H9 (cell line): ENCODE data around the gene PALD1. TPM values are rescaled to one million over a fixed set of nuclear protein-coding genes. Genes with fewer than 3 reads are reported as not detected.

Source experiments
- DNase-seq: peaks from one replicate; pipeline ENCODE4 v3.0.0-alpha.2; 2017
- H2AFZ ChIP-seq: one replicate; pipeline ENCODE4 v1.6.1; 2013; ENCODE audit warnings: mild to moderate bottlenecking, low read length, control low read depth, moderate library complexity
- H2AK5ac ChIP-seq: 2 replicates; pipeline ENCODE4 v1.6.1; 2013; ENCODE audit warnings: low read length, control low read depth, mixed read lengths; ENCODE audit not compliant: insufficient read length
- H2BK120ac ChIP-seq: one replicate; pipeline ENCODE4 v1.6.1; 2013; ENCODE audit warnings: low read depth, mild to moderate bottlenecking, low read length, control low read depth, inconsistent platforms; ENCODE audit not compliant: poor library complexity, severe bottlenecking
- H2BK12ac ChIP-seq: 2 replicates; pipeline ENCODE4 v1.6.1; 2013; ENCODE audit warnings: low read length, control low read depth, mixed read lengths, low read depth; ENCODE audit not compliant: insufficient read length
- H2BK15ac ChIP-seq: 2 replicates; pipeline ENCODE4 v1.6.1; 2013; ENCODE audit warnings: low read depth, low read length, control low read depth
- H2BK20ac ChIP-seq: one replicate; pipeline ENCODE4 v1.6.1; 2013; ENCODE audit warnings: low read depth, mild to moderate bottlenecking, low read length, control low read depth, inconsistent platforms; ENCODE audit not compliant: poor library complexity, severe bottlenecking
- H2BK5ac ChIP-seq: 2 replicates; pipeline ENCODE4 v1.6.1; 2013; ENCODE audit warnings: low read length, control low read depth, mixed read lengths; ENCODE audit not compliant: insufficient read length
- H3K14ac ChIP-seq: 2 replicates; pipeline ENCODE4 v1.6.1; 2013; ENCODE audit warnings: low read length, control low read depth; ENCODE audit not compliant: insufficient read depth
- H3K18ac ChIP-seq: 2 replicates; pipeline ENCODE4 v1.6.1; 2013; ENCODE audit warnings: low read depth, mild to moderate bottlenecking, mixed read lengths, low read length, control low read depth; ENCODE audit not compliant: insufficient read length
- H3K23ac ChIP-seq: 2 replicates; pipeline ENCODE4 v1.6.1; 2013; ENCODE audit warnings: low read length, control low read depth, mixed read lengths, low read depth; ENCODE audit not compliant: insufficient read length
- H3K23me2 ChIP-seq: 2 replicates; pipeline ENCODE4 v1.6.1; 2013; ENCODE audit warnings: low read depth, mild to moderate bottlenecking, mixed read lengths, low read length, control low read depth; ENCODE audit not compliant: insufficient read length, poor library complexity, severe bottlenecking
- H3K27ac ChIP-seq: 2 replicates; pipeline ENCODE4 v1.5.1; 2013; ENCODE audit warnings: low read length, control low read depth, mixed read lengths, low read depth; ENCODE audit not compliant: insufficient read length
- H3K27me3 ChIP-seq: 2 replicates; pipeline ENCODE4 v1.6.1; 2013; ENCODE audit warnings: low read length, control low read depth, inconsistent platforms; ENCODE audit not compliant: insufficient read depth
- H3K4ac ChIP-seq: 2 replicates; pipeline ENCODE4 v1.6.1; 2013; ENCODE audit warnings: low read depth, mild to moderate bottlenecking, control low read depth, inconsistent platforms, low read length, moderate library complexity
- H3K4me1 ChIP-seq: 2 replicates; pipeline ENCODE4 v1.6.1; 2013; ENCODE audit warnings: low read length, control low read depth, inconsistent platforms; ENCODE audit not compliant: insufficient read depth
- H3K4me2 ChIP-seq: 2 replicates; pipeline ENCODE4 v1.6.1; 2013; ENCODE audit warnings: low read length, control low read depth, mixed read lengths; ENCODE audit not compliant: insufficient read length, insufficient read depth
- H3K56ac ChIP-seq: 2 replicates; pipeline ENCODE4 v1.6.1; 2013; ENCODE audit warnings: low read depth, mild to moderate bottlenecking, mixed read lengths, low read length, control low read depth; ENCODE audit not compliant: insufficient read length
- H3K79me1 ChIP-seq: 2 replicates; pipeline ENCODE4 v1.6.1; 2013; ENCODE audit warnings: low read depth, mild to moderate bottlenecking, moderate library complexity, low read length, control low read depth, inconsistent platforms; ENCODE audit not compliant: insufficient read depth, poor library complexity, severe bottlenecking
- H3K79me2 ChIP-seq: 2 replicates; pipeline ENCODE4 v1.6.1; 2013; ENCODE audit warnings: low read length, control low read depth, inconsistent platforms; ENCODE audit not compliant: insufficient read depth
- H3K9ac ChIP-seq: 2 replicates; pipeline ENCODE4 v1.6.1; 2013; ENCODE audit warnings: low read length, control low read depth, mixed read lengths; ENCODE audit not compliant: insufficient read length; ENCODE audit errors: extremely low read depth
- H3K9me3 ChIP-seq: one replicate; pipeline ENCODE4 v1.6.1; 2013; ENCODE audit warnings: low read depth, low read length, inconsistent platforms; ENCODE audit not compliant: control insufficient read depth
- H3T11ph ChIP-seq: one replicate; pipeline ENCODE4 v1.6.1; 2013; ENCODE audit warnings: mild to moderate bottlenecking, low read length, control low read depth, inconsistent platforms
- H4K20me1 ChIP-seq: one replicate; pipeline ENCODE4 v1.6.1; 2013; ENCODE audit not compliant: control insufficient read depth, insufficient read length, insufficient read depth
- H4K5ac ChIP-seq: 2 replicates; pipeline ENCODE4 v1.6.1; 2013; ENCODE audit warnings: low read depth, mild to moderate bottlenecking, mixed read lengths, low read length, control low read depth; ENCODE audit not compliant: insufficient read length
- H4K8ac ChIP-seq: replicated peaks from 2 replicates; pipeline ENCODE4 v1.6.1; 2013; ENCODE audit warnings: low read length, control low read depth, mixed read lengths, low read depth; ENCODE audit not compliant: insufficient read length
- H4K91ac ChIP-seq: 2 replicates; pipeline ENCODE4 v1.6.1; 2013; ENCODE audit warnings: low read depth, mild to moderate bottlenecking, moderate library complexity, mixed read lengths, low read length, control low read depth; ENCODE audit not compliant: insufficient read length
- H3K27ac Mint-ChIP-seq, 3 experiments: 2 replicates in 2 of 3; 3 replicates in 1 of 3; pipeline ENCODE4 v1.8.0; 2020 to 2021; ENCODE audit warnings: mixed read lengths in 3 of 3, mild to moderate bottlenecking in 1 of 3, moderate library complexity in 1 of 3
- H3K27me3 Mint-ChIP-seq: 2 replicates; pipeline ENCODE4 v1.8.0; 2021; ENCODE audit warnings: low read depth, mild to moderate bottlenecking, moderate library complexity, mixed read lengths
- H3K36me3 Mint-ChIP-seq, 3 experiments: 2 replicates in 2 of 3; 3 replicates in 1 of 3; pipeline ENCODE4 v1.8.0; 2020 to 2021; ENCODE audit warnings: low read depth in 3 of 3, mixed read lengths in 3 of 3; ENCODE audit not compliant: insufficient read depth in 1 of 3
- H3K4me1 Mint-ChIP-seq, 2 experiments: 2 replicates each; pipeline ENCODE4 v1.8.0; 2020; ENCODE audit warnings: mixed read lengths in 2 of 2
- H3K4me3 Mint-ChIP-seq, 2 experiments: 2 replicates in 1 of 2; 3 replicates in 1 of 2; pipeline ENCODE4 v1.8.0; 2020 to 2021; ENCODE audit warnings: mild to moderate bottlenecking in 2 of 2, mixed read lengths in 2 of 2, moderate library complexity in 1 of 2
- H3K9me3 Mint-ChIP-seq, 2 experiments: 2 replicates in 1 of 2; 3 replicates in 1 of 2; pipeline ENCODE4 v1.8.0; 2020; ENCODE audit warnings: mild to moderate bottlenecking in 2 of 2, mixed read lengths in 2 of 2, moderate library complexity in 1 of 2
- CTCF ChIP-seq: fragments of 200-600 bp; sonication (generic); conservative IDR thresholded peaks from 3 replicates; pipeline ENCODE4 v1.8.0; 2021; ENCODE audit warnings: antibody characterized with exemption, mild to moderate bottlenecking
- WGBS: extraction: QIAGEN DNeasy Blood & Tissue Kit; methylation state at CpG from one replicate; pipeline ENCODE4 v1.1.7; 2013; ENCODE audit warnings: missing lambda C conversion rate, low lambda C conversion rate, mixed read lengths; ENCODE audit not compliant: insufficient read length; ENCODE audit errors: extremely low coverage; 5-methylcytosine and 5-hydroxymethylcytosine counted together
- total RNA-seq: library from RNA; stranded (reverse); gene quantifications from 2 replicates; pipeline ENCODE4 v1.2.1, GENCODE V29; 2021

PALD1 gene
- total RNA-seq, 1 experiment from 2014 or later = 21.1 TPM

GRCh38 chr10:70615211-70615610 is 136.6 kb downstream of the PALD1 start:
- no peak overlapping the region for H3K4me2 ChIP-seq
- no peak overlapping the region for H2BK5ac ChIP-seq
- H3K27ac ChIP-seq = no peak overlapping the region
- no peak overlapping the region for H2BK15ac ChIP-seq
- no peaks in the 10 kb centered on the region for H3K79me2 ChIP-seq
- peaks cover 4 to 6% of the 10 kb centered on the region in 2 experiments; a peak in 2 of 4 replicates for H3K4me1 Mint-ChIP-seq
- no peak overlapping the region for H4K91ac ChIP-seq
- H3K23me2 ChIP-seq = no peaks in the 10 kb centered on the region
- no peak for TF ChIP-seq CTCF
- no peak overlapping the region for H3K27ac Mint-ChIP-seq
- no peak overlapping the region for H2BK20ac ChIP-seq
- H3K56ac ChIP-seq = no peak overlapping the region
- H3T11ph ChIP-seq = no peak overlapping the region
- H4K8ac ChIP-seq = no peak overlapping the region
- H2AFZ ChIP-seq = no peak overlapping the region
- no peak overlapping the region for H2BK120ac ChIP-seq
- no peaks in the 10 kb centered on the region for H3K79me1 ChIP-seq
- no peak overlapping the region for H3K23ac ChIP-seq
- H2BK12ac ChIP-seq = no peak overlapping the region
- H3K36me3 Mint-ChIP-seq = peaks cover 6 to 15% (median 9%) of the 10 kb centered on the region in 3 experiments
- no peak overlapping the region for H3K18ac ChIP-seq
- H3K27me3 ChIP-seq = no peaks in the 10 kb centered on the region
- H3K9me3 Mint-ChIP-seq = peaks cover 12 to 15% of the 10 kb centered on the region in 2 experiments
- H3K4me1 ChIP-seq = no peaks in the 10 kb centered on the region
- no peak overlapping the region for H2AK5ac ChIP-seq
- H3K4me3 Mint-ChIP-seq = no peak overlapping the region
- H3K4ac ChIP-seq = no peak overlapping the region
- no peak overlapping the region for H4K5ac ChIP-seq
- no peak overlapping the region for H3K14ac ChIP-seq
- no peak for DNase-seq
- H3K9me3 ChIP-seq = peaks cover 2% of the 10 kb centered on the region
- no CpG with 5 or more reads among the region's 2 CpGs for WGBS
- no peaks in the 10 kb centered on the region for H4K20me1 ChIP-seq
- H3K9ac ChIP-seq = no peak overlapping the region
- no peaks in the 10 kb centered on the region for H3K27me3 Mint-ChIP-seq
